Left kidney (tissue), 2 donors: ENCODE measurements around the gene PHAX. TPM values are rescaled to one million over a fixed set of nuclear protein-coding genes. Genes with fewer than 3 reads are reported as not detected.
"Not testable (repeated sequence)": the region's sequence is repeated elsewhere in the genome, so short reads cannot be mapped to it uniquely, and the experiment has no call there.

Experiments used
- DNase-seq: peaks from one replicate; pipeline ENCODE4 v3.0.0-alpha.2; 2013
- polyA plus RNA-seq: library from polyadenylated mRNA; unstranded; fragments of 120-200 nt; gene quantifications from one replicate; pipeline ENCODE4 v1.2.1, GENCODE V29; 2013; ENCODE audit not compliant: insufficient read length

Gene PHAX
- polyA plus RNA-seq, 1 donor = 87.9 TPM

DNA sequence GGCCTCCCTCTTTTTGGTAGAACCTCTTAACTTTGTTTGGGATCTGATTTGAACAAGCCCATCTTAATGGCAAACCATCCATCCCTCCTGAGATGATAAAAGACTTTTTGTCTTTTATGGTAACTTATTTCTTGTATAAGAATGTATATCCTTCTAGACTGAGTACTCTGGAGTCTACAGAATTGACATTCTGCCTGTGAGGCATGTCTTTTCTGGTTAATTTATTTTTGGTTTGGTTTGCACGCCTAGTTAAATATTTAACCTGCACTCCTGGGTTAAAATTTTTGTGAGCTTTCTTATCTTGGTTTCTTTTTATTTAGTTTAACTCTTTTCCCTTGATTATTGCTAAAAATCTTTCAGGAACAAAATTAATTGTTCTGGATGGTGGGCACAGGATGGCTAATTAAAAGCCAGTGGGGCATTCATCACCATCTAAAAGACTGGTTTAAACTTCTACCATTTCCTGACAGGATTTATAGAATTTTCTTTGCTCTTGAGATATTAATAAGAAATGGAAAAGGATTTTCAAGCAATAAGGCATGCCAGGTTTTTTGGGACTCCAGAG lies 50.3 kb downstream of the PHAX start:
- DNase-seq = no peak

DNA sequence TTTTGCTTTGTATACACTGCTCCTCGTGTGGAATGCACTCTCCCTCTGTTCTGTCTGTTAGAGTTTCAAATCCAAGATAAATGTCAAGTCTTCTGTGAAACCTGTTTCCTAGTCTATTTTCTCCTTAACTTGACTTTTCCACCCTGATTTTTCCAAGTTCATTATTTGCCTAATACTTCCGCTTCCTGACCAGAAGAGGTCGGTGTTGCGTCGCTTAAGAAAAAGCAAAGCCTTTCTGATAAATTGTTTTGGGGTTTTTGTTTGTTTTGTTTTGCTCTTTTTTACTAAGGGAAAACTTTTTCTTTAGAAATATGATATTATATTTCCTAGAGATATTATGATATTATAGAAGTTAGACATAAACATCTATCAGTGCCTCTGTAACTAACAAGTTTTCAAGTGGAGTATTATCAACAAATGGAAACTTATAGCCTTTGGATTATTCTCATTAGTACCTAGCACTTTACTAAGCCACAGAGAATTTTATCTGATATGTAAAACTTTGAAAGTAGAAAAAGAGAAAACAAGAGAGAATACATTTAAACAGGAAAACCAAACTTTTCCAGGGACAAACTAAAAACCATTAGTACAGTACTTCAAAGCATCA lies 55.8 kb downstream of the PHAX start:
- DNase-seq = peak; percentile 53

DNA sequence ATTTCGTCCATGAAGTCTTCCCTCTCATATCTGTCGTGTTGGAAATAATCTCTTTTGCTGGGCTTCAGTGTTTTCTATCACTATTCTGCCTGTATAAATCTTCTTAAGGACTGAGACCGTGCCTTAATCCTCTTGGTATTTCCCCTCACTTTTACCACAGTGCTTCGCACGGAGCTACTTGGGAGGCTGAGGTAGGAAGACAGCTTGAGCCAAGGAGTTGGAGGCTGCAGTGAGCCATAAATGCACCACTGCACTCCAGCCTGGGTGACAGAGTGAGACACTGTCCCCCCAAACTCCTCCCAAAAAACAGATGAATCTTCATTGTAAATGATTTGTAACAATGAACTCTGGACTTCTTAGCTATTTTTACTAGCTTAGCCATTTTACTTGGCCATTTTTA lies 57.8 kb downstream of the PHAX start:
- DNase-seq = no peak

DNA sequence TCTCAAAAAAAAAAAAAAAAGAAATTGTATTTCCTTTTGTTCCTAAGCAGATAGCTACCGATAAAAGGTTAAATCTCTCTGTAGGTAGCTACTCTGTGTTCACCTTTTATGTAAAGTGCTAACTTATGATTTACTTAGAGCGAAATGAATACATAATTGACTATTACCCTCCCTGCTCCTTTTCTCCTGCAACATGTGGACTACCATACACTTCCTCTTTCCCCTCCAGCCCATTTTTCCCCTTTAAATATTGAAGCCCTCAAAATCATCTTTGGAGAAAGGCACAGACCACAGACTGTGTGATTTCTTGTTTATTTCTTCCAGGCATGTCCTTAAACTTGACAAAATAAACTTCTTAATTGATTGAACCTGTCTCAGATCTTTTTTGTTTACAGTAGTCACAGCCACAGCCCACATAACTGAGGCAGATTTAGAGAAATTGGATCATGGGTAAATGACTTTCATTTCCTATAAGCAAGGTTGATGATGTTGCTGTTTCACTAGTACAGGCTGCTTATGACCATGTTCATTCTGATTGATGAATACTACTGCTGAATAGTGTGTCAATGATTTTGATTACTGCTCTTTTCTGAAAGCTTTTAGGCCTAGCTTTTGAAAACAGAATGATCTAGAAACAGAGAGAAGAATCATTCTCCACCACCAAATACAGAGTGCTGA lies 59.2 kb downstream of the PHAX start:
- DNase-seq = no peak

DNA sequence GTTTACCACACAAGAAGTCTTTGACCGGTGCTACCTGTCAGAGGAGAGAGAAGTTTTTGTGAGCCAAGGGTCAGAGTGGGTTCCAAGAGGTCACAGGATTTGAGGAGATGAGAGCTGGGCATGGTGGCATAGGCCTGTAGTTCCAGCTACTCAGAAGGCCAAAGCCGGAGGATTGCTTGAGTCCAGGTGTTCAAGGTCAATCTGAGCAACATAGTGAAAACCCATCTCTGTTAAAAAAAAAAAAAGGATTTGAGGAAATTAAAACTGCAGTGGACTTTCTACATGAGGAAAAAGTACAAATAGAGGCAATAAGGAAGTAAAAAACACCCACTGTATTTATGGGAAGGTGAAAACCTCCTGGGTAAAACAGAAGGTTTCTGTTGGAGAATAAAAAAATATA lies 63.8 kb downstream of the PHAX start:
- no peak for DNase-seq

DNA sequence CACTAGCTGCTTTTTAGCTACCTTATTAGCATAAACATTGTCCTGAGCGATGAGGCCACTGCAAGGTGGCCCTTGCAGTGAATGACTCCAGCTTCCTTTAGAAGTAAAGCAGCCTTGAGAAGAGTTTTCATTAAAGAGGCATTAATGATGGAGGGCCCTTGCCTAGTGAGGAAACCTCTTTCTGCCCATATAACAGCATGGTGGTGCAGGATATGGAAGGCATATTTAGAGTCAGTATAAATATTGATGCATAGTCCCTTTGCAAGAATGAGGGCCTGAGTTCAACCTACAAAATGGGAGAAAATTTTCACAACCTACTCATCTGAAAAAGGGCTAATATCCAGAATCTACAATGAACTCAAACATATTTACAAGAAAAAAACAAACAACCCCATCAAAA lies 69.4 kb downstream of the PHAX start:
- DNase-seq = not testable (repeated sequence)

DNA sequence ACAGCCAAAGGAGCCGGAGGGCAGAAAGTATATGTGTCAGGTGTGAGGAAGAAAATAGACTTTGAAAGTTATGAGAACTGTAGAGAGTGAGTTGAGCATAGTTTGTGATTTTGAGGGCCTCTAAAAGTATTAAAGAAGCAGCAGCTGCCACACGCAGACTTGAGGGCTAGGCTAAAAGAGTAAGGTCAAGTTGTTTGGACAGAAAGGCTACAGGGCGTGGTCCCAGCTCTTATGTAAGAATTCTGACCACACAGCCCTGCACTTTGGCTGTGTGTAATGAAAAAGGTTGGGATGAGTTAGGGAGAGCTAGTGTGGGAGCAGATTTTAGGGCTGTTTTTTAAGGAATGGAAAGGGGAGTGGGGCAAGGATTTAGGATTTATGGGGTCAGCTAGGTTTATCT lies 70.9 kb downstream of the PHAX start:
- not testable (repeated sequence) for DNase-seq

DNA sequence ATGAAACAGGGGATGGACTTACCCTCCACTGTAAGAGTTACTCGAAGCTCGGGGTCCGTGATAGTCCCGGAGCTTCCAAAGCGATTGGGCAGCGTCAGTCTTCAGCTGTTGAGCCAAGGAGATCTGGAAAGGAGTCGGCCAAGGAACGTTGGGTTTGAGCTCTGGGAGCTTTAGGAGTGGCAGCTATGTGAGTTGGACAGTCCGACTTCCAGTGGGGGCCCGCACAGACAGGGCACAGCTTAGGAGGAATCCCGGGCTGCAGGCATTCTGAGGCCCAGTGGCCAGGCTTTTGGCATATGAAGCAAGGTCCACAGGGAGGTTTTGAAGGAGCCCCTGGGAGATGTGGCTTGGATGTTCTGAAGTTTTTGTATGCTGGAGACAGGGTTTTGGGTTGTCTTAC lies 72.7 kb downstream of the PHAX start:
- no peak for DNase-seq

DNA sequence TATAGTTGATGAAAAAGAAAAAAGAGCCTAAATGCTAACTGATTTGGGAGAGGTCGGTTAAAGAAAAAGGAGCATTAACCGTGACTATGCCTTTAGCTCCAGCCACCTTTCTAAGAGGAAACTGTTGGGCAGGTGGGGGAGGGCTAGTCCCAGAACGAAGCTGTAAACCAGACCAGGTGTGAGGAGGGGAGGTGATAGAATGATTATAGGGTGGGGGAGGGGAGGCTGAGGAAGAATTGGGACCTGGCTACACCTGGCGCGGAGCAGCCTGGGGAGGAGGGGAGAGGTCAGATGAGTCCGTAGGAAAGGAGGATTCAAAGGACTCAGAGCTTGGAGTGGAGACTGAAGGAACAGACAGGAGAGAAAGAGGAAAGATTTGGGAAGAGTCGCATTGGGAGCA lies 73.4 kb downstream of the PHAX start:
- DNase-seq = no peak

DNA sequence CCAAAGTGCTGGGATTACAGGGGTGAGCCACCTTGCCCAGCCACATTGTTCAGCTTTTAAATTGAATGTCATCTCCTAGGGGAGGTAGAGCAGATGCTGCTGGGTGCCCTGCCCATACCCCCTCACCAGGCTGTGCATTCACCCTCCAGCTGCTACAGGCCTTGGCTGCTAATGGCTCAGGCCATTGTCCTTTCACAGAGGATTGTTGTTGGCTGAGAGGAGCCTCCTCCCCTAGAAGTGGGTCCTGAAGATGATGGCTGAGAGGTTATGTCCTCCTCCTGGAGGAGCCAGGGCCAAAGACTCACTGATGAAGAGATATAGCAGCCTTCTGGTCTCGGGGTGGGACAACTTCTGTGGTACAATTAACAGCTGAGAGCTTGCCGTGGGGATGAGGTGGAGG lies 74.6 kb downstream of the PHAX start:
- no peak for DNase-seq

DNA sequence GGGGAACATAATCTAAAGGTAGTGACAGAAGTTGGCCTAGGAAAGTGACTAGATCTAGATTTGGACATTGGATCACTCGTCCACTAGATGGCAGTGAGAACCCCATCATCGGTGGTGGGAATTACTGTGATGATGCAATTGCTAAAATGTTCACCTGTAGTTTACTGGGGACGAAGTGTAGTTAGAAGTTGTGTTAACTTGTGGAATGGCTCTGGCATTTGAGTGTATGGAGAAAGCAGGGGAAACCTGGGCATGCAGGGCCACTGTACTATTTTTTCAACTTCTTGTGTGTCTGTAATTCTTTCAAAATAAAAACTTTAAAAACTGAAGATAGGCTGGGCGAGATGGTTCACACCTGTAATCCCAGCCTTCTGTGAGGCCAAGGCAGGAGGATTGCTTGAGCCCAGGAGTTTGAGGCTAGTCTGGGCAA lies 75.5 kb downstream of the PHAX start:
- peak; percentile 71 for DNase-seq

Other genes with a start within 250 kb of the PHAX start
- gene GRAMD2B, start 177.5 kb upstream of the PHAX start, polyA plus RNA-seq = 31.1 TPM
- 191 TPM for gene ALDH7A1, start 5.7 kb upstream of the PHAX start, polyA plus RNA-seq
- gene LMNB1, start 176.2 kb downstream of the PHAX start, polyA plus RNA-seq = 165 TPM